ENCODE results near the gene ARV1.
"Not testable (repeated sequence)": the region's sequence is repeated elsewhere in the genome, so short reads cannot be mapped to it uniquely, and the experiment has no call there.

The ARV1 gene

GRCh38 chr1:231020139-231020601 is 41.3 kb downstream of the ARV1 start:
- no peak for DNase-seq

DNA sequence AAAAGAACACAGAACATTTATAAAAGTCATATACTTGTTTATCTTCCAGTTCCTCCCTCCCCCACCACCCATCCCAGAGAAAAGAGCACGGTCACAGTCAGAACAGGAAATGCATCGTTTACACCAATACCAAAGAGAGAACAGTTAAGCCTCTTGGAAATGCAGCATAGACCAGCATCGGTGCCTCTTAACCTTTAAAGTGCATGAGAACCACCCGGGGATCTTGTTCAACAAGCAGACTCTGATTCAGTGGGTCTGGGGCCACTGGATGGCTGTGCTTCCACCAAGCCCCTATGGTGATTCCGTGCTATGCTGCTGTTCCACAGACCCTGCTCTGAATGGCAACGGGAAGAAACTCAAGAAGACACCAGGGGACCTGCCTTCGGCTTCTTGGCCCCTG is 41.9 kb downstream of the ARV1 start:
- DNase-seq = no peak

DNA sequence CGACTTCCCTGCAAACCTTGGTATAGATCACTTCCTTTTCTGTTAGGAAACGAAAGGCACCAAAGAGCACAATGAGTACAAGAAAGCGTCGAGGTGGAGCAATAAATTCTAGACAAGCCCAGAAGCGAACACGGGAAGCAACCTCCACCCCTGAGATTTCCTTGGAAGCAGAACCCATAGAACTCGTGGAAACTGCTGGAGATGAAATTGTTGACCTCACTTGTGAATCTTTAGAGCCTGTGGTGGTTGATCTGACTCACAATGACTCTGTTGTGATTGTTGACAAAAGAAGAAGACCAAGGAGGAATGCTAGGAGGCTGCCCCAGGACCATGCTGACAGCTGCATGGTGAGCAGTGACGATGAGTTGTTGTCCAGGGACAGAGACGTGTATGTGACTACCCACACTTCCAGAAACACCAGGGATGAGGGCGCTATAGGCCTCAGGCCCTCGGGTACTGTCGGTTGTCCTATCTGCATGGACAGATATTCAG is 42.7 kb downstream of the ARV1 start:
- no peak for DNase-seq

GRCh38 chr1:231022543-231022942 is 43.6 kb downstream of the ARV1 start:
- DNase-seq = not testable (repeated sequence)

DNA sequence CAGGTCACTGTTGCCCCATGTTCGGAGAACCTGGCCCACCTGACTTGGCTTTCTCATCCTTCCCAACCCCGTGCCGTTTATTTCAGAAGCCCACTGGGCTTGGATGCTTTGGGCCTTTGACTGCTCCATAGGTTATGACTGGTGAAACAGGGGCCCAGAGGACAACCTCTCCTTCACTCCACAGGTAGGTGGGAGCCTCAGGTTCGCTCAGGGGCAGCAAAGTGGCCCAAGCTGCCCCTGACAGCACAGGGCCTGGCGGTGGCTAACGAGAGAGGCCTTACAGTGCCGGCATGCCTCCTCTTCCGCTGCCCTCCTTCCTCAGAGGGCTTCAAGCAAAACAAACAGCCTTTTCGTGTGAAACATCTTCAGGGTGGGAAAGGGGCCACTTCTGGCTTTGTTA is 44.3 kb downstream of the ARV1 start:
- DNase-seq = no peak

DNA sequence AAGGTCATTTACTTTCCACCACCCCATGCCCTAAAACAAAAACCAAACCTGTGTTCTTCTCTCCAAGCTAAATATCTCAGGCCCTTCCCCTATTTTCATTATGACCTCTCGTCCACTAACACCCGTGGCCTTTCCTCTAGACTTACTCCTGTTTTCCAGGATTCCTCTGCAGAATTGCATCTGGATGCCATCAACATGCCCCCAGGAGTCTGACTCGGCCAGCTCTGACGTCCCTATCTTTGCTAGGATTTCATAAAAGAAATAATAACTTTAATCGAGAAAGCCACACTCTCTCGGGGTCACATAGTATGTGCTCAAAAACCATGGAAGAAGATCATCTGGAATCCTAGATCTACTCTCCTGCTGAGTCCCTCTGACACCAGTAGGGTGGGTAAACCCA is 47.7 kb downstream of the ARV1 start:
- no peak for DNase-seq

- DNase-seq = no peak
Measured at GRCh38 chr1:231027136-231027925, 48.4 kb downstream of the ARV1 start.

DNA sequence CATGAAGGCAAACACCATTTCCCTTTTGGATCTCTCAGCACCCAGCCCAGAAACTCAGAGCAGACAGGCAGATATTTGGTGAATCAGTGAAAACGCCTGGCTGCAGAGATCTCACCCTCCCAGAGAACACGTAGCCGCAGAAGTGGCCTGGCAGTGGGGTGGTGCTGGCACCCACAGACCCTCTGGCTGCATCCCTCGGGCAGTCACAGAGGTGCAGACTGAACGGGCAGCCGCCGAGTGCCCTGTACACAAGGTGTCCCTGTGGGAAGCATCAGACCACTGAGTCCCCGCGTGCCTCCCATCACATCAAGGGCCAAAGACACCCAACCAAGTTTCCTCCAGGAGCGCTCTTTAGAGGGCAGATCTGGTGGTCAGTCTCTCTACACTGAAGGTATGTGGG is 49.1 kb downstream of the ARV1 start:
- DNase-seq = no peak

GRCh38 chr1:231028682-231029081 is 49.8 kb downstream of the ARV1 start:
- no peak for DNase-seq

DNA sequence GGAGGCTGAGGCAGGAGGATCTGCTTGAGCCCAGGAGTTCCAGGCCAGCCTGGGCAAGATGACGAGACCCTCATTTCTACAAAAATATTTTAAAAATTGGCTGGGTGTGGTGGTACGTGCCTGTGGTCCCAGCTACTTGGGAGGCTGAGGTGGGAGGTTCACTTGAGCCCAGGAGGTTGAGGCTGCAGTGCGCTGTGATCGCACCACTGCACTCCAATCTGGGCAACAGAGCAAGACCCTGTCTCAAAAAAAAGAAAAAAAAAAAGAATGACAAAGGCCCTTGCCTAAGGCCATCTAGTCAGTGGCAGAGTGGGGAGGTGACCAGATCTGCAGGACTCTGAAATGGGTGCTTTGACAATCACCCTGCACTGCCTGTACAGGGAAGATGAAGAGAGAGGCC is 50.4 kb downstream of the ARV1 start:
- not testable (repeated sequence) for DNase-seq

DNA sequence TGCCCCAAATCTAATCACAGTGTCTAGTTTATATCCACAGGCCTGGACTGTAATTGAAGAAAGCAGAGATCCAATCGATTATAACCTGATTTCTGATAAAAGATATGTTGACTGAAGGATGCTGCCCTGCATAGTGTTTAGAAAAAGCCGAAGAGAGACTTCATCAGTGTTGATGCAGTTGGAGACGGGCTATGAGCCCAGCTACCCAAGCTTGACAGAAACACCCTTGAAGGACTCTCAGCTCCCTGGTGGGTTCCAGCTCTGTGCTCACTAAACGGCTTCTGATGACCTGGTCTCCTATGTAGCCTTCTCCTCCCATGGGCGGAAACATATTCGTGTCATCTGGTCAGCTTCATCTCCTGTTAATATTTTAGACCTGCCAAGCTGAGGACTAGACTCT is 50.9 kb downstream of the ARV1 start:
- no peak for DNase-seq

GRCh38 chr1:231032963-231033362 is 54.1 kb downstream of the ARV1 start:
- DNase-seq = no peak

GRCh38 chr1:231035799-231036198 is 56.9 kb downstream of the ARV1 start:
- DNase-seq = no peak

GRCh38 chr1:231036416-231036815 is 57.5 kb downstream of the ARV1 start:
- DNase-seq = no peak

- DNase-seq = no peak
Measured at GRCh38 chr1:231037585-231038517, 59.0 kb downstream of the ARV1 start.

GRCh38 chr1:231039161-231040018 is 60.5 kb downstream of the ARV1 start:
- DNase-seq = peak; percentile 27

DNA sequence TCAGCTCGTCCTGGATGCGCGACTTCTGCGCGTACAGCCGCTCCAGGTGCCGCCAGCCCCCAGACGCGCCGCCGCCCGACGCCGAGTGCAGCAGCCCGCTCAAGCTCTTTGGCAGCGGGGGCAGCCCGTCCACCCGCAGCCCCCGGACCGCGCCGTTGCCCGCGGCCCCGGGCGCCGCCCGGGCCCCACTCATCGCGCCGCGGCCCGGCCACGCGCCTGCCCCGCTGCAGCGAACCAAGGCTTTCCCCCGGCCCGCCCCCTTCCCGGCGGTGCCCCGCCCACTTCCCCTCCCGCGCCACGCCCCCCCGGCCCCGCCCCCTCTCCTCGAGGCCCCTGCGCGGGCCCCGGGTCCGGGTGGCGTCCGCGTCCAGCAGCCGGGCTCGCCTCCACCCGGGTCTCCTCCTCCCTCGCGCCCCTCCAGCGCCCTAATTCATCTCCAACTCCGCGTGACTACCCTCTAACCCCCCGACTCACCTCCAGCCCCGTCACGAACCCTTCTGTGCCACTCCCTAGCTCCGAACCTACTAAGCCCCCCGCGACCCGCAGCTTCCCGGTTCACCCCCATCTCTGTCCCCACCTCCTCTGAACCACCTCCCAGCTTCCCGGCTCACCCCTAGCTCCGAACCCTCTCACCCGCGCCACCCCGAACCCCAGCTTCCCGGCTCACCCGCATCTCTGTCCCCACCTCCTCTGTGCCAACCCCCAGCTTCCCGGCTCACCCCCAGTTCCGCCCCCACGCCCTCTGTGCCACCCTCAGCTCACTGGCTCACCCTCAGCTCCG is 61.3 kb downstream of the ARV1 start, which contains the start of gene FAM89A:
Gene FAM89A, minus strand, starts transcription at position 236 of the 781 bp plus-strand sequence. Its CDS starts 43 bp downstream, at position 193.
- DNase-seq = peak; percentile 75

- no peak for DNase-seq
Measured at GRCh38 chr1:231040800-231041718, 62.2 kb downstream of the ARV1 start.

DNA sequence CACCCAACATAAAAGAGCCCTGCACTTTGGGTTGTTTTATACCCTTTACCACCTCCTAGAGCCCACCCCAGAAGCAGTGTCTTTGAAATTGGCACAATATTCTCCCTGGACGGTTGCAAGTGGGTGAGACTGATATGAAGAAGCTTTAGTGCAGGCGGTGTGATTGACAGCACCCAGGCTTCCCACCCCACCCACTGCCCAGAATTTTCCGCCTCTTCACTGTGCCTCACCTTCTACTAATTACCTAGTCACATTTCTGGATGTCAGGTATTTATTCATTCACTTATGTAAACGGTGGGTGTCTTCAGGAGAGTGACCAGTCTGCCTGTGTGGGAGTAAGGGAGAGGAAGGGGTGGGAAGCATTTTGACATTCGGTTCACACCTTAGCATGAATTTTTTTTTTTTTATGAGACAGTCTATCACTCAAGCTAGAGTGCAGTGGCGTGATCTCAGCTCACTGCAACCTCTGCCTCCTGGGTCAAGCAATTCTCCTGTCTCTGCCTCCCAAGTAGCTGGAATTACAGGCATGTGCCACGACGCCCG is 62.9 kb downstream of the ARV1 start:
- no peak for DNase-seq

GRCh38 chr1:231044588-231044987 is 65.7 kb downstream of the ARV1 start:
- DNase-seq = no peak
